Endothelial cell of umbilical vein (primary cell): ENCODE data around the gene SRSF2. TPM values are rescaled to one million over a fixed set of nuclear protein-coding genes. Genes with fewer than 3 reads are reported as not detected.
"Not testable (repeated sequence)": the region's sequence is repeated elsewhere in the genome, so short reads cannot be mapped to it uniquely, and the experiment has no call there.

Experiments used
- BruUV-seq: library from RNA; stranded (reverse); fragments of 400-500 nt; replicated peaks from 2 replicates; lab custom pipeline; 2021; lab: Mats Ljungman, UMichigan
- CTCF ChIA-PET: fragments of 300-600, 350-600 bp; sonication (Branson Sonifier 250); formaldehyde crosslinking; loops from one replicate; lab custom pipeline; 2021; ENCODE audit warnings: antibody characterized with exemption, inconsistent platforms; lab: Charles Lee
- POLR2A ChIA-PET: fragments of 300-600, 350-600 bp; sonication (Branson Sonifier 250); formaldehyde crosslinking; loops from one replicate; lab custom pipeline; 2021; ENCODE audit warnings: antibody characterized with exemption, inconsistent platforms; lab: Charles Lee
- DNase-seq: peaks from one replicate; pipeline ENCODE4 v3.0.0-alpha.2; 2011; ENCODE audit warnings: low read depth, low spot score
- FAIRE-seq: peaks from 2 replicates; lab custom pipeline; 2011; peaks lifted over from hg19 to GRCh38; lab: Jason Lieb, UNC
- H2AFZ ChIP-seq: 2 replicates; pipeline ENCODE4 v1.6.0; 2012; ENCODE audit warnings: low read depth, low read length, control low read depth, inconsistent platforms
- H3K27ac ChIP-seq: 2 replicates; pipeline ENCODE4 v1.5.1; 2011; ENCODE audit warnings: low read depth, mild to moderate bottlenecking, control low read depth, low read length, moderate library complexity; ENCODE audit not compliant: insufficient read depth
- H3K27me3 ChIP-seq, 2 experiments: 2 replicates each; pipeline versions ENCODE4 v1.6.0 to v1.6.1; 2011; ENCODE audit warnings: low read length in 2 of 2, mixed read lengths in 1 of 2; ENCODE audit not compliant: control insufficient read depth in 2 of 2, insufficient read depth in 2 of 2
- H3K36me3 ChIP-seq, 2 experiments: 2 replicates in 1 of 2; 3 replicates in 1 of 2; pipeline ENCODE4 v1.5.1; 2011; ENCODE audit warnings: low read length in 2 of 2, mild to moderate bottlenecking in 1 of 2, moderate library complexity in 1 of 2; ENCODE audit not compliant: control insufficient read depth in 2 of 2, insufficient read depth in 2 of 2; ENCODE audit errors: extremely low read depth in 1 of 2
- H3K4me1 ChIP-seq: 3 replicates; pipeline ENCODE4 v1.5.1; 2011; ENCODE audit warnings: mild to moderate bottlenecking, low read length; ENCODE audit not compliant: control insufficient read depth, insufficient read depth; ENCODE audit errors: extremely low read depth
- H3K4me2 ChIP-seq: 2 replicates; pipeline ENCODE4 v1.6.1; 2011; ENCODE audit warnings: low read length, control low read depth, mixed read lengths; ENCODE audit not compliant: insufficient read depth
- H3K4me3 ChIP-seq, 3 experiments: fragments of 200-600 bp in 1 of 3; sonication (generic), shearing (Covaris generic) in 1 of 3; replicated peaks in 1 of 3; 2 replicates each; pipeline ENCODE4 v1.5.1; 2011 to 2016; ENCODE audit warnings: control low read depth in 3 of 3, low read length in 3 of 3, mild to moderate bottlenecking in 2 of 3, inconsistent platforms in 1 of 3, low read depth in 1 of 3, moderate library complexity in 1 of 3; ENCODE audit not compliant: insufficient read depth in 1 of 3
- H3K79me2 ChIP-seq: 2 replicates; pipeline ENCODE4 v1.6.0; 2012; ENCODE audit warnings: low read length, inconsistent platforms; ENCODE audit not compliant: control insufficient read depth, insufficient read depth
- H3K9ac ChIP-seq: replicated peaks from 2 replicates; pipeline ENCODE3; 2011; ENCODE audit warnings: low read length, control low read depth; ENCODE audit not compliant: insufficient read depth; ENCODE audit errors: extremely low read depth
- H3K9me1 ChIP-seq: replicated peaks from 3 replicates; pipeline ENCODE4 v1.6.0; 2011; ENCODE audit warnings: mild to moderate bottlenecking, low read length; ENCODE audit not compliant: control insufficient read depth, insufficient read depth; ENCODE audit errors: extremely low read depth
- H3K9me3 ChIP-seq: replicated peaks from 2 replicates; pipeline ENCODE4 v1.5.1; 2012; ENCODE audit warnings: low read length, inconsistent platforms; ENCODE audit not compliant: control insufficient read depth, insufficient read depth
- H4K20me1 ChIP-seq: replicated peaks from 2 replicates; pipeline ENCODE3; 2011; ENCODE audit warnings: mild to moderate bottlenecking, low read length; ENCODE audit not compliant: control insufficient read depth, insufficient read depth; ENCODE audit errors: extremely low read depth
- EZH2 ChIP-seq: IDR thresholded peaks from 2 replicates; pipeline ENCODE4 v1.6.1; 2012; ENCODE audit warnings: borderline replicate concordance, low read depth, mild to moderate bottlenecking, moderate library complexity, low read length, inconsistent platforms; ENCODE audit not compliant: severe bottlenecking
- FOS ChIP-seq: IDR thresholded peaks from 2 replicates; pipeline ENCODE4 v1.6.1; 2011; ENCODE audit warnings: mild to moderate bottlenecking, low read length, moderate library complexity, borderline replicate concordance; ENCODE audit not compliant: insufficient read depth
- JUN ChIP-seq: IDR thresholded peaks from 2 replicates; pipeline ENCODE4 v1.6.1; 2011; ENCODE audit warnings: borderline replicate concordance, low read depth; ENCODE audit not compliant: insufficient read length, insufficient read depth
- MYC ChIP-seq: IDR thresholded peaks from one replicate; pipeline ENCODE4 v1.6.1; 2011; ENCODE audit warnings: mild to moderate bottlenecking, low read depth, low read length
- dilution Hi-C: fragments of 300-500 bp; cut with MboI; formaldehyde crosslinking; loops from one replicate; pipeline ENCODE4 v1.15.0; 2019; ENCODE audit warnings: low sequenced_read_pairs; ENCODE audit not compliant: extremely low pct_ligation_motif_present
- intact Hi-C: fragments of 100-400 bp; cut with micrococcal nuclease; formaldehyde crosslinking; loops from one replicate; pipeline ENCODE4 v1.10.0; 2022
- polyA plus RNA-seq, 4 experiments: library from polyadenylated mRNA; depleted of rRNA in 3 of 4; stranded (reverse) in 3 of 4; unstranded in 1 of 4; fragments of >200 nt; gene quantifications; 2 replicates each; pipeline versions ENCODE4 v1.2.1 to v1.2.3, GENCODE V29; 2011 to 2012; ENCODE audit warnings: missing spikeins in 1 of 4
- total RNA-seq: library from RNA; stranded (reverse); gene quantifications from 2 replicates; pipeline ENCODE4 v1.2.3, GENCODE V29; 2021

The SRSF2 gene
- total and polyA plus RNA-seq, 2 donors (not counting 3 experiments of a cell fraction or from before 2014, with no cell fraction given) = 283 to 307 TPM

GRCh38 chr17:76747716-76748363, 10.7 kb upstream of the SRSF2 start:
- no peaks in the 10 kb centered on the region for H3K9me1 ChIP-seq
- no peaks in the 10 kb centered on the region for H3K4me1 ChIP-seq
- ChIA-PET CTCF (no interaction called here), POLR2A (no interaction called here)
- H3K27ac ChIP-seq = no peak overlapping the region
- dilution Hi-C loops (no loop called here), intact Hi-C loops (no loop called here)
- BruUV-seq = no TSS peak
- no peak overlapping the region for H3K4me2 ChIP-seq
- no peaks in the 10 kb centered on the region for H3K27me3 ChIP-seq
- TF ChIP-seq JUN (no peak), FOS (no peak), MYC (no peak), EZH2 (no peak)
- H3K79me2 ChIP-seq = no peaks in the 10 kb centered on the region
- H3K36me3 ChIP-seq = peaks cover 2 to 6% of the 10 kb centered on the region in 2 experiments
- no peak overlapping the region for H2AFZ ChIP-seq
- no peak overlapping the region for H3K4me3 ChIP-seq
- no peak overlapping the region for H3K9ac ChIP-seq
- H3K9me3 ChIP-seq = no peaks in the 10 kb centered on the region
- no peaks in the 10 kb centered on the region for H4K20me1 ChIP-seq
- no peak for FAIRE-seq
- DNase-seq = no peak

GRCh38 chr17:76745785-76746184, 8.7 kb upstream of the SRSF2 start:
- H3K27me3 ChIP-seq, H3K4me1 ChIP-seq, H3K9me3 ChIP-seq, FAIRE-seq, dilution Hi-C loops, H3K4me3 ChIP-seq, H4K20me1 ChIP-seq, H3K27ac ChIP-seq, DNase-seq, H3K4me2 ChIP-seq, H3K9me1 ChIP-seq, H2AFZ ChIP-seq, H3K9ac ChIP-seq, intact Hi-C loops, BruUV-seq, H3K79me2 ChIP-seq, H3K36me3 ChIP-seq, POLR2A ChIA-PET: not testable (repeated sequence)
- CTCF ChIA-PET = interaction anchor here (0.6 to 1.4 kb wide), 3 partner anchors 13 to 71 kb away, joined by 3 to 6 read pairs (median 3); no protein-coding TSS in a partner anchor
